SIG-M5 (cell line): ENCODE data around the gene MTHFD2L.
"Not testable (repeated sequence)": the region's sequence is repeated elsewhere in the genome, so short reads cannot be mapped to it uniquely, and the experiment has no call there.

ENCODE experiments used
- DNase-seq: peaks from one replicate; lab custom pipeline; 2025; lab: John Stamatoyannopoulos, UW

Gene MTHFD2L

DNA sequence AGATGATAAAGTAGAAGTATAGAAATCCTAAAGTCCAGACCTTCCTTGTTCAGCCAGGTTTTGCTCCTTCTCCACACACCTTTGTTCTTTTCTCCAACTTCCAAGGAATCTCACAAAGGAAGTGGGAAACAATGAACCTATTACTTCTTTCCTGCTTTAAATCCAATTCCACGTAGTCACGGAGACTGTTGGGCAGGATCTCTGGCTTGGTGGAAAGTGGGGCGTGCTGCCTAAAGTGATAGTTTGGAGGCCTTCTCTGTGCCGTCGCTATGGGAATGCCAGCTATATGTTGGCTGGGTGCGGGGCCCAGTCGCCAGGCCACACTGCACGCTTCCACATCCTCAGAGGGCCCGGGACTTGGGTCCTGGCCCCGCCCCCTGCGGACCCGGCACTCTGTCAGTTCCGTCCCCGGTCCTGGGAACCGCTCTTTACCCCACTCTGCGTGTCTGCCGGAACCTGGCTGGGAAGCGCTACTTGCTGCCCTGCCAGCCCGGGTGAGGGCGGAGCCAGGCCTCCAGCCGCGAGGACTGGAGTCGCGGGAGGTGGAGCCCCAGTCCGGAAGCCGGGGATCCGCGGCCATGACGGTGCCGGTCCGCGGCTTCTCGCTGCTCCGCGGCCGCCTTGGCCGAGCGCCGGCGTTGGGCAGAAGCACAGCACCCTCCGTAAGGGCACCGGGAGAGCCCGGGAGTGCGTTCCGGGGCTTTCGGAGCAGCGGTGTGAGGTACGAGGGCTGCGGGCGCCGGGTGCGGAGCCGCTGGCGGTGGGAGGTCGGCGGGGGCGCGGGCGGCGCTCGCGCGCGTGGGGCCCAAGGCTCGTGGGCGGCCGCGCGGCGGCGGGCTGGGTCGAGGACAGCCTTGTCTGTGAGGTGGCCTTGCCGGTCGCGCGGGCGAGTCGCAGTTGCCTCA is at the start of gene MTHFD2L:
Gene MTHFD2L, plus strand, starts transcription at position 558 of the 905 bp plus-strand sequence. Its CDS starts 21 bp downstream, at position 579.
- DNase-seq, result peak; percentile 38

GRCh38 chr4:74108457-74109115 is 49.3 kb upstream of the MTHFD2L start:
- DNase-seq, result no peak

DNA sequence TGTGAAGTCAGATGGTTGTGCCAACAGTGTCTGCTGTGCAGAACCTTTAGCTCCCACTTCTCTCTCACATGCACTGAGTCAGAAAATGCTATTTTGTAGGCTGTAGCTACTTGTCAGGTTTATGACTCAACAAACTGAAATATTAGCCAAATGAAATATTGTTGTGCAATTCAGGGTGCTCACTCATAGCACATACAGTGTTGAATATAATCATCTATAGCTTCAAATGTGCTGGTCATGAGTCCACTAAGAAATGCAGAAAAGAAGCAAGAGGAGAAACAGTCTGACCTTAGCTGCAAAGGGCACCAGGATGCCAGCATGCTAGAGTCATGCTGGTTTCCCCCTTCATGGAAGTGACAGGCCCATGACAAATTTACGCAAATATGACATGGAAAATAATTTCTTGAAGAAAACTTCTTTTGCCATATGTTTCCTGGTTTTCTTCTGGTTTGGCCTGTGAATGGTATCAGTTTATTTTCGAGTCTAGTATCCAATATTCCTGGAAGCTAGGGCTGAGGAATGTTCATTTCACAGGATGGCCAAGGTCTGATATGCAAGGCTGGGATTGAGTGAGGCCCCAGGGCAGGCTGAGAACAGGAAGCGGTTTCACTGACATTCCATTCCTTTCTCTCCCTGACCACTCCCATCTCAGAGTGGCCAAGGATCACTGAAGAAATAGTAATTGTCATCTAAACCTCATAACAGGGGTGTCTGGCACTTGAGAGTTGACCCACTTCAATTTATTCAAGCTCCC is 48.6 kb upstream of the MTHFD2L start:
- no peak for DNase-seq

GRCh38 chr4:74109870-74110605 is 47.9 kb upstream of the MTHFD2L start:
- no peak for DNase-seq

DNA sequence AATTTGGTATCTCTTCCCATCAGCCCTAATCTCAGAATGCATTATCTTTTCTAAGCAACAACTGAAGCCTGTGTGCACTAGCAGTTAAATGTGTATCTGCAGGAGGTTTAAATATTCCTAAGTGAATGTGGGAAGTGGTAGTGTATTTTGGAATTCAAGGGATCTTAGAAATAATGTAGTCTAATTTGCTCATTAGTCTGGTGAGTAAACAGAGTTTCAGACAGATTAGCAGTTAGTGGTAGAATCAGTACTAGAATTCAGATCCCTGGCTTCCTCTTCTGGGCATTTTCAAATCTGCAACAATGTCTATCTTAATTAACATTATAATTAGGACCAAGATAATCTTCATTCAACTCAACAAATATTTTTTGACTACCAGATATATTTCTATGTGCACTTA is 47.2 kb upstream of the MTHFD2L start:
- DNase-seq, result no peak

GRCh38 chr4:74111306-74111975 is 46.5 kb upstream of the MTHFD2L start:
- no peak for DNase-seq

- DNase-seq, result no peak
These were observed 45.9 kb upstream of the MTHFD2L start for GRCh38 chr4:74111990-74112389.

GRCh38 chr4:74112399-74113105 is 45.4 kb upstream of the MTHFD2L start:
- no peak for DNase-seq

DNA sequence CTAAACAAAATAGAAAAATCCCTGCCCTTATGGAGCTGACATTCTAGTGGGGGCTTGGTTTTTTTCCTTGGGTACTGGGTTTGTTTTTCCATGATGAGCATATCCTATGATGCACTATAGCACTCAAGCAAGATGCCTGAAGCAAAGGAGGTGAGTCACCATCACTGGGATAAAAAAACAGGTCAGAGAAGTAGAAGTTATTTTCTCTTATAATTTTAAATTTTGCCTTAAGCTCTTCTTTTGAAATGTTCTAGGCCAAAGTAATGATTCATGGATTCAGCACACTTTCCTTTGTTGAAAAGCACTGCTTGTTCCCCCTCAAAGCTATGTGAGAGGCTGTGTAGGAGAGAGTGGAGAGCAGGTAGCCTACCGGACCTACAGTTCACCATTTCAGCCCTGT is 43.7 kb upstream of the MTHFD2L start:
- no peak for DNase-seq

- no peak for DNase-seq
These were observed 40.8 kb upstream of the MTHFD2L start for GRCh38 chr4:74117024-74117534.

DNA sequence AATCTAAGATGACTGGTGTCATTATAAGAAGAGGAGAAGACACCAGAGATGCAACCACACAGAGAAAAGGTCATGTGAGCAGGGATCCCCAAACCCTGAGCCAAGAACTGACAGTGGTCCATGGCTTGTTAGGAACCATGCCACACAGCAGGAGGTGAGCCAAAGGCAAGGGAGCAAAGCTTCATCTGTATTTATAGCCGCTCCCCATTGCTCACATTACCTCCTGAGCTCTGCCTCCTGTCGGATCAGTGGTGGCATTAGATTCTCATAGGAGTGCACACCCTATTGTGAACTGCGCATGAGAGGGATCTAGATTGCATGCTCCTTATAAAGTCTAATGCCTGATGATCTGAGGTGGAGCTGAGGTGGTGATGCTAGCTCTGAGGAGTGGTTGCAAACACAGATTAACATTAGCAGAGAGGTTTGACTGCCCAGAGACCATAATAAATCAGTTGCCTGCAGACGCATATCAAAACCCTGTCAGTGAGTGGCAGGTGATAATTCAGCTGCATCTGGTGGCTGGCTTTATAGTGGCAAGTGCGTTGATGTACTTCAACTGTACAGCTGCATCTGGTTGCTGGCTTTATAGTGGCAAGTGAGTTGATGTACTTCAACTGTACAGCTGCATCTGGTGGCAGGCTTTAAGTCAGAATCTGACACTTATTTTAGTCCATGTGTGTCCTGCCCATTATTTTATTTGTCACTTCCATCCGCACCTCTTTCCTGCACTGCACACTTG is 39.1 kb upstream of the MTHFD2L start:
- no peak for DNase-seq

DNA sequence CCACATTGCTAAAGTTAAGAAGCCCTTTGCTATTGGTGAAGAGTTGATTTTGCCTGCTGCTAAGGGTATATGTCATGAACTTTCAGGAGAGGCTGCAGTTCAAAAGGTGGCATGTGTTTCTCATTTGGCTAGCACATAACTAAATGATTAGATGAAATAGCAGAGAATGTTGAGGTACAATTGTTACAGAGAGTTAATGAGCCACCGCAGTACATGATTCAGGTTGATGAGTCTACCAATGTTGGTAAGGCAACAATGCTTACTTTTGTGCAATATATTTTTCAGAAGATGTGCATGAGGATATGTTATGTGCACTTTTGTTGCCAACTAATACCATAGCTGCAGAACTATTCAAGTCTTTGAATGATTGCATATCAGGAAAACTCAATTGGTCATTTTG is 37.8 kb upstream of the MTHFD2L start:
- DNase-seq, result no peak

GRCh38 chr4:74121643-74122579 is 36.0 kb upstream of the MTHFD2L start:
- no peak for DNase-seq

DNA sequence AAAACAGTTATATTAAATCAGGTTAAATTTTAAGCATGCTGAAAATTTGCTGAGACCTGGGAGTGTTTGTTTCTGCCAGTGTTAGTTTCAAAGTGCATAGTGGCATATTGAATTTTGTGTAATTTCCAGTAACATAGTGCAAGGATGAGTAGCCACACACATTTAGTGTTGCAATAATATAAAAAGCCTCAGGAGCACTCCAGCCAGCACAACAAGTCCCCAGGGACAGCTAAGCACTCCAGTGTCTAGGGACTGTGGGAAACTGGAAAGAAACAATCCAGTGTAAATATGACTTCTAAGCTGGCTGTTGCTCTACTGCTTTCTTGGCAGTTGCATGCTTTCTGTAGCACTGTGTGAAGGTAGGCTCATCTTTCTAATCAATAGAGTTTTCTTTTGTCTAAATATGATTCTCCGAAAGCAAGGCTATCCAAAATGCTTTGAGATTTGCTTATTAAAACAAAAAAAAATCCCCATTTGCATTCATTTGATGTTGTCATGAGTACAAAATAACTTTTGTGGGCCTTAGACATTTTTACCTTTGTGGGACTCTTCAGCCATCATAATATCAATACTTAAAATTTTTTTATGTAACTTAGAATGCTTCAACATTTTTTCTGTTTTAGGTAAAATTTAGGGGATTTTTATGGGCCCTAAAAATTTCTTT is 34.7 kb upstream of the MTHFD2L start:
- no peak for DNase-seq

DNA sequence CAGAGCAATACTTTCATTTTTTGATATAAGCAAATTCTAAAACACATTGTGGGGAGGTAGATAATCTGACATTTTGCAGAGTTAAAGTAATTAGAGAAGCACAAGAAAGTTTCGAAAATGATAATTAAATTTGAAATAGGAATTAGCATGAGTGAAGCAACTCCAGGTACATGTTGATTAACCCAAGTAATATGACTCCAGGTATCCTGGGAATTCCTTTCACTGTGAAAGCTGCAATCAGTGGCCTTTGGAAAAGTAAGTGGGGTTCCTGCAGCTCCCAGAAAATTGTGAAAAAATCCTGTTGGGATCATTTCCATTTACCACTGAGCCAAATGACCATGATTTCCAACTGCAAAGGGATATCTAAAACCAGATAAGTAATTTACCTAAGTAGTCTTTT is 32.9 kb upstream of the MTHFD2L start:
- DNase-seq, result no peak

DNA sequence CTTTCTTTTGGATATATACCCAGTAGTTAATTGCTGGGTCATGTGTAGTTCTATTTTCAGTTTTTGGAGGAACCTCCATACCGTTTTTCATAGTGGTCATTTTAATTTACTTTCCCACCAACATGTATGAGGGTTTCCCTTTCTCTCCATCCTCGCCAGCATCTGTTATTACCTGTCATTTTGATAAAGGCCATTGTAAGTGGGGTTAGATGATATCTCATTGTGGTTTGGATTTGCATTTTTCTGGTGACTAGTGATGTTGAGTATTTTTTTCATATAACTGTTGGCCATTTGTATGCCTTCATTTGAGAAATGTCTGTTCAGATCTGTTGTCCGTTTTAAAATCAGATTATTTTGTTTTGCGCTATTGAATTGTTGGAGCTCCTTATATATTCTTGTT is 30.2 kb upstream of the MTHFD2L start:
- DNase-seq, result no peak

GRCh38 chr4:74130843-74131242 is 27.1 kb upstream of the MTHFD2L start:
- DNase-seq, result not testable (repeated sequence)

- DNase-seq, result not testable (repeated sequence)
These were observed 25.7 kb upstream of the MTHFD2L start for GRCh38 chr4:74132188-74132587.
